ENCODE results near the gene CIDEB.
"Not testable (repeated sequence)": the region's sequence is repeated elsewhere in the genome, so short reads cannot be mapped to it uniquely, and the experiment has no call there.

Gene CIDEB, protein sequence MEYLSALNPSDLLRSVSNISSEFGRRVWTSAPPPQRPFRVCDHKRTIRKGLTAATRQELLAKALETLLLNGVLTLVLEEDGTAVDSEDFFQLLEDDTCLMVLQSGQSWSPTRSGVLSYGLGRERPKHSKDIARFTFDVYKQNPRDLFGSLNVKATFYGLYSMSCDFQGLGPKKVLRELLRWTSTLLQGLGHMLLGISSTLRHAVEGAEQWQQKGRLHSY

DNA sequence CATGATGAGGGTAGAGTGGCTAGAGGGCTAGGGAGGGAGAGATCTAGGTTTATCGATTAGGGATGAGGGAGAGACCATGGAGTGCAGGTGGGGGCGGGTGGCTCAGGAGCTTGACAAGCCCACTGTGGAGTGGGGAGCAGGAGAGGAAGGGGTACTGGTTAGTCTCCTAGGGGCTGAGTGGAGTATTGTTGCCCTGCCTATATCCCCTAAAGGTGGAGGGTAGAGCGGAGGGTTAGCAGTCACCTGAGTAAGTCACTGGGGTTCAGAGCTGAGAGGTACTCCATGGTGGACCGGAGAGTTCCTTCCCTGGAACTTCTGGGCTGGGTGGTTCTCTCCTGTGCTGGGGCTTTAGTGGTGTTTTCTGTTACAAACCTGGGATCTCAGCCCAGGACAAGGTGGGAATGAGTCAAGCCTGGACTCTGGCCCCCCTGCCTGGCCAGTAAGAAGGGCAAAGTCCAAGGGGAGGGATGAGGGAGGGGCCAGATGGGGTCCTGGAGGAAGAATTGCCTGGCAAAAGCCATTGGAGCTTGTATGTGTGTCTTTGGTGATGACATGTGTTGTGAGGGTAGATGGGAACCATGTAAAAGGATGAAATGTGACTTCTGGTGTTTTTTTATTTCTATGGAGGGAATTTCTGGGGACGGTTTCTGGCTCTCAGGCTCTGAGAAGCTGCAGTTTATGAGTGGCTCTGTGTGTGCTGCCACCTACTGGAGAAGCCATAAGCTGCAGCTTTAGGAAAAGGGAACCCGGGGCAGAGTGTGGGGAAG is at the start of gene CIDEB:
Gene CIDEB (minus strand): TSS at position 403 of the 767 bp plus-strand sequence. CDS start 119 bp downstream, at position 284.
- peaks cover 11% of the 10 kb centered on the region for H3K36me3 ChIP-seq (ENCODE audit: insufficient read depth, low read length)
- no peak within 1 kb of the TSS for H2AFZ ChIP-seq (ENCODE audit: low read length, unreplicated experiment)
- H3K79me2 ChIP-seq (ENCODE audit: control insufficient read depth, insufficient read depth, low read length, unreplicated experiment): no peaks in the 10 kb centered on the region
- peaks cover 29% of the 10 kb centered on the region for H3K4me1 ChIP-seq (ENCODE audit: control insufficient read depth, insufficient read depth, low read length, unreplicated experiment)
- H3K27me3 ChIP-seq (ENCODE audit: insufficient read depth, low read length): no peaks in the 10 kb centered on the region
- no peak within 1 kb of the TSS for H3K4me3 ChIP-seq (ENCODE audit: low read depth, low read length)
- no peak within 1 kb of the TSS for H3K27ac ChIP-seq (ENCODE audit: low read depth, low read length)

DNA sequence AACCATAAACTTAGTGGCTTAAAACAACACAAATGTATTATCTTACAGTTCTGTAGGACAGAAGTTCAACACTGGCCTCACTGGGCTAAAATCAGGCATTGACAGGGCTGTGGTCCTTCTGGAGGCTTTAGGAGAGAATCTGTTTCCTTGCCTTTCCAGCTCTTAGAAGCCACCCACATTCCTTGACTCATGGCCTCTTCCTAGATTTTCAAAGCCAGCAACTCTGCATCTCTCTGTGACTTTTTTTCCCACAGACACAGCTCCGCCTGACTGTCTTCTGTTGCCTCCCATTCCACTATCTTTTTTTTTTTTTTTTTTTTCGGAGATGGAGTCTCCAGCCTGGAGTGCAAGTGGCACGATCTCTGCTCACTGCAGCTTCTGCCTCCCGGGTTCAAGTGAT is 48.4 kb upstream of the CIDEB start:
- no peak overlapping the region for H3K4me3 ChIP-seq (ENCODE audit: low read depth, low read length)
- H3K79me2 ChIP-seq (ENCODE audit: control insufficient read depth, insufficient read depth, low read length, unreplicated experiment): no peaks in the 10 kb centered on the region
- no peaks in the 10 kb centered on the region for H3K36me3 ChIP-seq (ENCODE audit: insufficient read depth, low read length)
- no peak overlapping the region for H2AFZ ChIP-seq (ENCODE audit: low read length, unreplicated experiment)
- H3K4me1 ChIP-seq (ENCODE audit: control insufficient read depth, insufficient read depth, low read length, unreplicated experiment): peaks cover 11% of the 10 kb centered on the region
- H3K27ac ChIP-seq (ENCODE audit: low read depth, low read length): no peak overlapping the region
- no peaks in the 10 kb centered on the region for H3K27me3 ChIP-seq (ENCODE audit: insufficient read depth, low read length)

DNA sequence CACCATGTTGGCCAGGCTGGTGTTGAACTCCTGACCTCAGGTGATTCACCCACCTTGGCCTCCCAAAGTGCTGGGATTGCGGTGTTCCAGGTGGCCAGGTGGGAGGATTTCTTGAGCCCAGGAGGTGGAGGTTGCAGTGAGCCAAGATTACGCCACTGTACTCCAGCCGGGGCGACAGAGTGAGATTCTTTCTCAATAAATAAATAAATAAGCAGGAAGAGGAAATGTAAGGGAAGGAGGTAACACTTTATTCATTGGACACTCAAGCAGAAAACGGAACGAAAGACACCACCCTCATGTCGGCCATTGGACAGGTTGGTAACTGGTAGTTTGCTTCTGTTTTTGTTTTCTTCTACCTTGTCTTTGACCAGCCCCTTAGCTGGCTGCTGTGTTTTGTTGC is 47.2 kb upstream of the CIDEB start:
- no peak overlapping the region for H3K27ac ChIP-seq (ENCODE audit: low read depth, low read length)
- no peak overlapping the region for H3K4me3 ChIP-seq (ENCODE audit: low read depth, low read length)
- no peaks in the 10 kb centered on the region for H3K27me3 ChIP-seq (ENCODE audit: insufficient read depth, low read length)
- H3K79me2 ChIP-seq (ENCODE audit: control insufficient read depth, insufficient read depth, low read length, unreplicated experiment): no peaks in the 10 kb centered on the region
- no peaks in the 10 kb centered on the region for H3K36me3 ChIP-seq (ENCODE audit: insufficient read depth, low read length)
- no peak overlapping the region for H2AFZ ChIP-seq (ENCODE audit: low read length, unreplicated experiment)
- peaks cover 11% of the 10 kb centered on the region for H3K4me1 ChIP-seq (ENCODE audit: control insufficient read depth, insufficient read depth, low read length, unreplicated experiment)

DNA sequence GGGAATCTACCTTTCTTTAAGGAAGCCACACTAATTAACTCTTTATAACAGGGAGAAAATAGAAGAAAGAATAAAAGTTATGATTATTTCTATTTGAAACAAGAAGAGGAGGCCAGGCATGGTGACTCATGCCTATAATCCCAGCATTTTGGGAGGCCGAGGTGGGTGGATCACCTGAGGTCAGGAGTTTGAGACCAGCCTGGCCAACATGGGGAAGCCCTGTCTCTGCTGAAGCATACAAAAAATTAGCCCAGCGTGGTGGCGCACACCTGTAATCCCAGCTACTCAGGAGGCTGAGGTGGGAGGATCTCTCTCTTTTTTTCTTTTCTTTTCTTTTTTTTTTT is 46.7 kb upstream of the CIDEB start:
- not testable (repeated sequence) for H3K27me3 ChIP-seq (ENCODE audit: insufficient read depth, low read length); H2AFZ ChIP-seq (ENCODE audit: low read length, unreplicated experiment)
- H3K27ac ChIP-seq (ENCODE audit: low read depth, low read length): peak overlapping the region; percentile 51

DNA sequence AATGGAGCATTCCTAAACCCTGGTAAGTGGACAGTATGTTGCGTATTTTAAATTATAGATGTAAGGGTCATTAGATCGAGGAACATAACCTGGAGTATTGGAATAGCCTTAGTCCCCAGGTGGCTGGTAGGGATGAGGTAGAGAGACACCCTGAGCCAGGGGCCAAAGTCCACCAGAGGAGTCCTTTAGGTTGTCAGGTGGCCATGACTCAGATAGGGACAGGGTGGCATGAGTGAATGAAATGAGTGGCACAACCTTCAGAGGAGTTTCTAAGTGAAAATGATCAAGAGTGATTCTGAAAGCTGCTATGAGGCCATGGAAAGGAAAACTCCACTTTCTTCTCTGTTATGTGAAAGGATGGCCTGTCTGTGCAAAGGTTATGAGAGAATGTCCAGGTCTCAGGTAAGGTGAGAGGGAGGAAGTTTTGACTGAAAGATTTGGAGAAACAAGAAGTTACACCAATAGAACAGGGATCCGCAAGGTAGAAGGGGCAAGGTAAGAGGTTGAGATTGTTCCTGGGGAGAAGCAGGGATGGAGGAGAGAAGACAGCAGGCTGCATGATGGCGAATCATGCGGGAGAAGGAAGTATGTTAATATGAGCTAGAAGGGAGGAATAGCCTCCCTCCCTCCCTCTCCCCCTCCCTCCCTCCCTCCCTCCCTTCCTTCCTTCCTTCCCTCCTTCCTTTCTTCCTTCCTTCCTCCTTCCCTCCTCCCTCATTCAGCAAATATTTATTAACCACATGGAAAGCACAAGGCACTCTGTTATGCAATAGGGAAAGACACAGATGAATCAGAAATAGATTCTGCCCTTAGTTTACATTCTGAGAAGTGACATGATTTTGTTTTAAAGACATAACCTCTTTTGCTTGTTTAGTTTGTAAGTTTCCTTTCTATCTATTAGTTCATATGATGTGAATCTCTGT is 46.0 kb upstream of the CIDEB start:
- no peak overlapping the region for H3K4me3 ChIP-seq (ENCODE audit: low read depth, low read length)
- no peak overlapping the region for H2AFZ ChIP-seq (ENCODE audit: low read length, unreplicated experiment)
- no peaks in the 10 kb centered on the region for H3K79me2 ChIP-seq (ENCODE audit: control insufficient read depth, insufficient read depth, low read length, unreplicated experiment)
- peaks cover 11% of the 10 kb centered on the region for H3K4me1 ChIP-seq (ENCODE audit: control insufficient read depth, insufficient read depth, low read length, unreplicated experiment)
- peak overlapping the region; percentile 51 for H3K27ac ChIP-seq (ENCODE audit: low read depth, low read length)
- H3K27me3 ChIP-seq (ENCODE audit: insufficient read depth, low read length): no peaks in the 10 kb centered on the region
- H3K36me3 ChIP-seq (ENCODE audit: insufficient read depth, low read length): no peaks in the 10 kb centered on the region

More for the DNA sequence above, 46.7 kb upstream of the CIDEB start:
- H3K36me3 ChIP-seq (ENCODE audit: insufficient read depth, low read length); H3K79me2 ChIP-seq (ENCODE audit: control insufficient read depth, insufficient read depth, low read length, unreplicated experiment); H3K4me3 ChIP-seq (ENCODE audit: low read depth, low read length): not testable (repeated sequence)
- peaks cover 11% of the 10 kb centered on the region for H3K4me1 ChIP-seq (ENCODE audit: control insufficient read depth, insufficient read depth, low read length, unreplicated experiment)

DNA sequence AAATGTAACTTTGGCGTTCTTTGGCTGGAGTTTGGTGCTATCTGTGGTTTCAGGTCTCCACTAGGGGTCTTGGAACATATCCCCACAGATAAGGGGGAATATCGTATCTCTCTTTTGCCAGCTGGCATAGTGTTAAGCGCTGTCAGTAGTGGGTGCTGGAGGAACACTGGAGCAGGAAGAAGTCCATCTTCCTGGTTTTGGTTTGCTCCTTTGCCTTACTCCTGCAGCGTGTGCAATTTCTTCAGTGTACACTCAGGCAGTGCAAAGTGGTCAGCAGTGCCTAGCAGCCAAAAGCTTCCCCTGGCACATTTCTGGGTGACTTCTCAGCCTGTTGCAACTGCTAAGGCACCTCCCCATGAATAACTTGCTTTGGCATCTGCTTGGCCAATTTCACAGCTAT is 43.7 kb upstream of the CIDEB start:
- Histone ChIP-seq H3K4me1 (ENCODE audit: control insufficient read depth, insufficient read depth, low read length, unreplicated experiment) (peaks cover 11% of the 10 kb centered on the region), H2AFZ (ENCODE audit: low read length, unreplicated experiment) (no peak overlapping the region), H3K4me3 (ENCODE audit: low read depth, low read length) (no peak overlapping the region), H3K79me2 (ENCODE audit: control insufficient read depth, insufficient read depth, low read length, unreplicated experiment) (no peaks in the 10 kb centered on the region), H3K27ac (ENCODE audit: low read depth, low read length) (no peak overlapping the region), H3K27me3 (ENCODE audit: insufficient read depth, low read length) (no peaks in the 10 kb centered on the region), H3K36me3 (ENCODE audit: insufficient read depth, low read length) (no peaks in the 10 kb centered on the region)

DNA sequence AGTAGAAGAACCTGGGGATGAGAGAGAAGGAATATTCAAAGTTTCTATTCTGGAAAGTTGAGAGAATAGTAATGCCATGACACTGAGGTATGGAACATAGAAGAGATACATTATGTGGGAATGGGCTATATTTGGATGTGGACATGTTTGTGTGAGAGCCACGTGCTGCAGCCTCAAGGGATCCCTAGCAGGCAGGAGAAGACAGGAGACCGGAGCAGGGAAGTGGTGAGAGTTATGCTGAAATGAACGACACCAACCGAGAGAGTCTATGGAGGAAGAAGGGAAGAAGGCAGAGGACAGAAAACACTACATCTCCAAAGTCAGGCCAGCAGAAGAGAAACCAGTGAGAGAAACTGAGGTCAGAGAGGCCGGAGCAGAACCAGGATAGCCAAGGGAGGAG is 42.0 kb upstream of the CIDEB start:
- no peak overlapping the region for H2AFZ ChIP-seq (ENCODE audit: low read length, unreplicated experiment)
- no peaks in the 10 kb centered on the region for H3K27me3 ChIP-seq (ENCODE audit: insufficient read depth, low read length)
- H3K79me2 ChIP-seq (ENCODE audit: control insufficient read depth, insufficient read depth, low read length, unreplicated experiment): no peaks in the 10 kb centered on the region
- H3K4me1 ChIP-seq (ENCODE audit: control insufficient read depth, insufficient read depth, low read length, unreplicated experiment): peaks cover 11% of the 10 kb centered on the region
- no peaks in the 10 kb centered on the region for H3K36me3 ChIP-seq (ENCODE audit: insufficient read depth, low read length)
- H3K27ac ChIP-seq (ENCODE audit: low read depth, low read length): no peak overlapping the region
- no peak overlapping the region for H3K4me3 ChIP-seq (ENCODE audit: low read depth, low read length)

DNA sequence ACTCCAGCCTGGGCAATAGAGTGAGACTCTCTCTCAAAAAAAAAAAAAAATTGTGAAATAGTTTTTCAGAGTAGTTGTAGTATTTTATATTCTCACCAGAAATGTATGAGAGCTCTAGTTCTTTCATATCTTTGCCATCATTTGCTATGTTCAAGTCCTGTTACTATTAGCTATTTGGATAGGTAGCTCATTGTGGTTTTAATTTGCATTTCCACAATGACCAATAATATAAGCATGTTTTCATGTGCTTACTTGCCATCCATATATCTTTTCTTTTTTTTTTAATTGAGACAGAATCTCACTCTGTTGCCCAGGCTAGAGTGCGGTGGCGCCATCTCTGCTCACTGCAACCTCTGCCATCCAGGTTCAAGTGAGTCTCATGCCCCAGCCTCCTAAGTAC is 40.4 kb upstream of the CIDEB start:
- Histone ChIP-seq H3K79me2 (ENCODE audit: control insufficient read depth, insufficient read depth, low read length, unreplicated experiment) (no peaks in the 10 kb centered on the region), H3K27me3 (ENCODE audit: insufficient read depth, low read length) (no peaks in the 10 kb centered on the region), H3K36me3 (ENCODE audit: insufficient read depth, low read length) (no peaks in the 10 kb centered on the region), H2AFZ (ENCODE audit: low read length, unreplicated experiment) (no peak overlapping the region), H3K27ac (ENCODE audit: low read depth, low read length) (no peak overlapping the region), H3K4me3 (ENCODE audit: low read depth, low read length) (no peak overlapping the region), H3K4me1 (ENCODE audit: control insufficient read depth, insufficient read depth, low read length, unreplicated experiment) (peaks cover 6% of the 10 kb centered on the region)

DNA sequence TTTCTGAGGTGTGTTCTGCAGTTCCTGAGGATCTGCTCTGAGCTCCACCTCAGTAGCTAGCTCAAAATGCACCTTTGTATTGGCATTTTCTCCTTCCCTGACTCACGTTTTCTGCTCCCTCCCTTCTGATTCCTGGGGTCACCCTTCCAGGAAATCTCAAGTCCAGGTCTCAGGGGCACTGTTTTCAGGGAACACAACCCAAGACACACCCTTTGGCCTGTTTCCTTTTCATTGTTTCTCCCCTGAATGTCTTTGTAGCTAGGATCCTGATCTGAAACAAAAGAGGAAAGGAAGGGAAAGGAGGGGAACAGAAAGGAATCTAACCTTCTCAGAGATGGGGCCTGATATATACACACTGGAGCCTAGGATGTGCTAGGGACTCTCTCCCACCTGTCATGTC is 39.4 kb upstream of the CIDEB start:
- Histone ChIP-seq H2AFZ (ENCODE audit: low read length, unreplicated experiment) (no peak overlapping the region), H3K79me2 (ENCODE audit: control insufficient read depth, insufficient read depth, low read length, unreplicated experiment) (no peaks in the 10 kb centered on the region)

DNA sequence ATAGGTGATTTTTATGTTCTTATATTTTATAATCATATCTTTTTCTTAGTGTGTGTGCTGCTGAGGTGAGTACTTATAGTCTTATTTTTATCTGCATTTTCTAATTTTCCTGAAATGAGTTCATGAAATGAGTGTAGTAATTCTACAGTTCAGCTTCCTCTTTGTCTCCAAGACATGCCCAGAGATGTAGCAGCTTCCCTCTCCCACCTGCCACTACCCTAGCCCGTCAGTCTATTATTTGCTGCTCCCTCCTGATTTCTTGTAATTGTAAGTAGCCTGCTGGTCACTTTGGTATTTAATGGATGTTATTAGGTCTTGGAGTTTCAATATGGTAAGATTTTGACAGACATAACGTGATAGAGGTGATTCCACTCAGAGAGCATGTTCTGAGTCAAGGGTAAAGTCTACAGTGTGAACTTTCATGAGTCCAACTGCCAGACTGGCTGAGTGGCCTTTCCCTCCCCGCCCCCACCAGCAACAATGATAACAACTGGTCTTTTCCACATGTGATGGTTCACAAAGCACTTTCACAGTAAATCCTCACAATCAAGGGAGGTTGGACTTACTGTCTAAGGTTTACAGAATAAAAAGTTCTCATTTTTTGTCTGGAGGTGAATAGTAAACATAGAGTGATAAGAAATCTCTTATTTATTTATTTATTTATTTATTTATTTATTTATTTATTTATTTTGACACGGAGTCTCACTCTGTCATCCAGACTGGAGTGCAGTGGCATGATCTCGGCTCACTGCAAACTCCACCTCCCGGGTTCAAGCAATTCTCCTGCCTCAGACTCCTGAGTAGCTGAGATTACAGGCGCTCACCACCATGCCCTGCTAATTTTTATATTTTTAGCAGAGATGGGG is 36.3 kb upstream of the CIDEB start:
- H3K79me2 ChIP-seq (ENCODE audit: control insufficient read depth, insufficient read depth, low read length, unreplicated experiment): no peaks in the 10 kb centered on the region
- no peak overlapping the region for H3K27ac ChIP-seq (ENCODE audit: low read depth, low read length)
- no peaks in the 10 kb centered on the region for H3K4me1 ChIP-seq (ENCODE audit: control insufficient read depth, insufficient read depth, low read length, unreplicated experiment)
- H3K27me3 ChIP-seq (ENCODE audit: insufficient read depth, low read length): peaks cover 14% of the 10 kb centered on the region
- H3K36me3 ChIP-seq (ENCODE audit: insufficient read depth, low read length): no peaks in the 10 kb centered on the region
- no peak overlapping the region for H2AFZ ChIP-seq (ENCODE audit: low read length, unreplicated experiment)
- no peak overlapping the region for H3K4me3 ChIP-seq (ENCODE audit: low read depth, low read length)

More for the DNA sequence above, 39.4 kb upstream of the CIDEB start:
- Histone ChIP-seq H3K4me1 (ENCODE audit: control insufficient read depth, insufficient read depth, low read length, unreplicated experiment) (peaks cover 5% of the 10 kb centered on the region), H3K36me3 (ENCODE audit: insufficient read depth, low read length) (no peaks in the 10 kb centered on the region), H3K4me3 (ENCODE audit: low read depth, low read length) (no peak overlapping the region), H3K27ac (ENCODE audit: low read depth, low read length) (no peak overlapping the region), H3K27me3 (ENCODE audit: insufficient read depth, low read length) (no peaks in the 10 kb centered on the region)
